GM18505 (cell line): Measurements from ENCODE around the gene TFF1.

Source experiments
- ATAC-seq: cut with Tn5 transposase; IDR thresholded peaks from one replicate; pipeline ENCODE4 v1.9.1; 2021; ENCODE audit not compliant: unreplicated experiment
- POLR2A ChIP-seq: IDR thresholded peaks from 4 replicates; pipeline ENCODE4 v1.6.1; 2011; ENCODE audit warnings: borderline replicate concordance; ENCODE audit not compliant: insufficient read depth, insufficient read length; ENCODE audit errors: extremely low read depth

Gene TFF1

DNA sequence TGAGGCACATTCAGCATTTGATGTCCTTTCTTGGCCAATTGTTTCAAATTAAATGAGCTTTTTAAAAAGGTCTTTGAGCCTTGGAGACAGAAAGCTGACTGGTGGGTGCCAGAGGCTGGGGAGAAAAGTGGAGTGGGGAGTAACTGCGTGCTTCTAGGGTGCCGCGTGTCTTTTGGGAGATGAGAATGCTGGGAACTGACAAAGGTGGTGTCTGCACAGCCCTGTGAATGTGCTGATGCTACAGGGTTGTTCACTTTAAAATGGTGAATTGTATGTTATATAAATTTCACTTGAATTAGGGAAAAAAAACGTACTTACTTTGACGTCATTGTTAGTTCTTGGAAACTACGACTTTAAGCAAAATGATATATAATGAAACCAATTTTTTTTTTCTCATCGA is 8.1 kb upstream of the TFF1 start:
- TF ChIP-seq POLR2A: no peak
- no peak for ATAC-seq

DNA sequence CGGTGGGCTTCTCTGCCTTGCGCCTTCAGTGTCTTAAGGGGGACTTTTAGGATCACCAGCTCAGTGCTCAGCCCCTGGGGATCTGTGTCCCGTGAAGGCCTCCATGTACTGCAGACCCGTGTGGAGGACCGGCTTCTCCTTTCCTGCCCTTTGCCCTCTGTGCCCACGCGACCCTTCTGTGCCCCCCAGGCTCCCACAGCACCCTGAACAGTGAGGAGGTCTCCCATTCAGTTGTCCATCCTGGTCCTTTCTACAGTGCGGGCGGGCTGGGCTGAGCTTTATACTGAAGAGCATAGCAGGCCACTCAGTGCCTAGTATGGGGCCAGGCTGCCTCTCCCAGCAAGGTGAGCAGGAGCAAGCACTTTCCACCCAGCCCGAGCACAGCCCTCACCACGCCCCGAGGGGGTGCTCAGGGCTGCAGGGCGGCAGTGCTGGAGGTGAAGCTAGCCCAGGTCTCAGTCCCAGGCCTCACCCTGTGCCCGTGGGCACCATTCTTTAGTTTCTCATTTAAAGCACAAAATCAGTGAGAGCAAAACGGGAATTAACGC is 7.6 kb upstream of the TFF1 start:
- no peak for TF ChIP-seq POLR2A
- no peak for ATAC-seq

DNA sequence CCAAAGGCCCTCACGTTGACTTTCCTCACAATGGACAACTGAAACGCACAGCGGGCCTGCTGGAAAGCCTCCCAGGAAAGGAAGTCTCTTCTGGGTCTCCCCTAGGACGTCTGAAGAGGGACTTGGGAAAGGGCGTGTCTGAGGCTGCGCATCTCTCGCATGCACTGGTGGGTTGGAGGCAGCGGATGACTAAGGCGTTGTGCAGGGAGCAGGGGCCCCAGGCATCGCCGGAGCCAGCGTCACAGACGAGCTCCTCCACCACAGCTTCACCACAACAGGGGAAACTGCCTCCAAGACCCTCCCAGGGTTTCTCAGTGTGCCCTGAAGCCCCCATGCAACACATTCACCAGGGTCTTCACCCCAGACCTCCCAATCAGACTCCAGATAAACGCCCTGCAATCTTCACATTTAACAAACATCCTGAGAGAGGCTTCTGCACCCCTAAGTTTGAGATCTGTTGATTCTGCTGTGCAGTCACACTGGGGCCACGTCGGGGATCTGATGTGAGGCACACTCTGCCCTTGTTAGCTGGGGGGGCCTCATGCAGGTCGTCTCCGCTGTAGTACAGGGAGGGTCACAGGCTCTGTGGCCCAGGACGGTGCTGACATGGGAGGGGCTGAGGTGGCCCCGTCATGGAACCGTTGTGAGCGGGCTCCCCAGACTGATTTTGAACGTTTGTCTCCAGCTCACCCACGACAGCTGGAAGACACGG is 7.0 kb upstream of the TFF1 start:
- ATAC-seq: no peak
- no peak for TF ChIP-seq POLR2A

DNA sequence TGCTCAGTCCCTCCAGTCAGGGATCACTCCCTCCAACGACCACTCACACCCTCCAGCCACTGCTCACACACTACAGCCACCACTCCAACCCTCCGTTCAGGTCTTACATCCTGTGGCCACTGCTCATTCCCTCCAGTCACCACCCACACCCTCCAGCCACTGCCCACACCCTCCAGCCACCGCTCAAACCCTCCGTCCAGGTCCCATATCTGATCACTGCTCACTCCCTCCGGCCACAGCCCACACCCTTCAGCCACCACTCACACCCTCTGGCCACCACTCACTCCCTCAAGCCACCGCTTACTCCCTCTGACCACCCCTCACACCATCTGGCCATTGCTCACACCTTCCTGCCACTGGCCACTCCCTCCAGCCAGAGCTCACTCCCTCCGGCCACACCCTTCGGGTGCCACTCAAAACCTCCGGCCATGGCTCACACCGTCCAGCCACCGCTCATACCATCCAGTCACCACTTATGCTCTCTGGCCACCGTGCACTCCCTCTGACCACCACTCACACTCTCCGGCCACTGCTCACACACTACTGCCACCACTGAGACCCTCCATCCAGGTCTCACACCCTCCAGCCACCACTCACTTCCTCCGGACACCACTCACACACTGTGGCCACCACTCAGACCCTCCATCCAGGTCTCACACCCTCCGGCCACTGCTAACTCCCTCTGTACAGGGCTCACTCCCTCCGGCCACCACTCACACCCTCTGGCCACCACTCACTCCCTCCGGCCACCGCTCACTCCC is 4.7 kb upstream of the TFF1 start:
- no peak for TF ChIP-seq POLR2A
- no peak for ATAC-seq

DNA sequence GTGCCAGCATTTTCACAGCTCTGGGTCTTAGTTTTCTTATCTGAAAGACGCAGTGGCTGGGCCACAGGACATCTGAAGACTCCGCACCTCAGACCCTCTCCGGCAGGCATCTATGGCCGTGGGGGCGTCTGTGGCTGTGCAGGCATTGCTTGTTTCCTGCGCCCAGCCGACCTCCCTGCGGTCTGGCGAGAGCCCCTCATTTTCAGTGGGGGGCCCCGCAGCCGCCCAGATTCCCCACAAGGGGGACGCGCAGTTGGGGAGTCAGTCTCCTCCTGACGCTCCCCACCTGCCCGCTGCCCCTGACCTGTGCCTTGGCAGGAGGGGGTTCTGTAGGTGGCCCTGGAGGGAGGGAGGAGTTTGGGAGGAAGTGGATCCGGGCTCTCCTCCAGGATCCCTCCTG is 3.5 kb upstream of the TFF1 start:
- no peak for TF ChIP-seq POLR2A
- no peak for ATAC-seq

DNA sequence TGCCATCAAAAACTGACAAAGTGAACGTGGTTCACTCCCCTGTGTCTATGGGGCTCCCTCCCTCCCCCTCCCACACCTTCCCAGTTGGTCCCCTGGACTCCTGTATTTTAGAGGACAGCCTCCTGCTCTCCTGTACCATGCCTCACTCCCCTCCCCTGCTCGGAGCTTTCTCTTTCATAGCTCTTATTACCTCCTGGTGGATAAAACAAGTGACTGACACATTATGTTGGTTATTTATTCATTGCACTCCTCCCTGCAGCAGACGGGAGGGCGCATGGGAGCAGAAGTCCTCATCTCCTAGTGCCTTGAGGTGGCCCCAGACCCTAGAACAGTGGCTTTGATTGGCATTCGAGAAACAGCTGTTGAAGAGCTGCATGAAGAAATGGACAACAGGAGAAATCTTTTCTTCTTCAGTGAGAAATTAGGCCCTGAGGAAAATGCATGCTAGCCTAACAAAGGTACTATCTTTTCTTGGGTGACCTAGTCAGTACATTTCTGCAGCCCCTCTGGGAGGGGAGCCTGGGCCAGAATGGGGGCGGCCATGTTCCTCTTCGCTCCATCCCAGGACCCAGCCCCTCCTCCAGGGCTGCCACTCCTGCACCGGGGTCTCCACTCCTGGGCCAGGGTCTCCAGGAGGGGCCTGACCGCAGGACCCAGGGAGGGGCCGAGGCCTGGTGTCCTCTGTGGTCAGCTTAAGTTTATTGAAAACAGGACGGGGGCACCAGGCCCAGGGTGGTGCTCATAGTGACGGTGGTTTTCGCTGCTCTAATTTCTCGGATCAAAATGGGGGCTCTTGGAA is 1.2 kb upstream of the TFF1 start:
- no peak for ATAC-seq
- TF ChIP-seq POLR2A: no peak

DNA sequence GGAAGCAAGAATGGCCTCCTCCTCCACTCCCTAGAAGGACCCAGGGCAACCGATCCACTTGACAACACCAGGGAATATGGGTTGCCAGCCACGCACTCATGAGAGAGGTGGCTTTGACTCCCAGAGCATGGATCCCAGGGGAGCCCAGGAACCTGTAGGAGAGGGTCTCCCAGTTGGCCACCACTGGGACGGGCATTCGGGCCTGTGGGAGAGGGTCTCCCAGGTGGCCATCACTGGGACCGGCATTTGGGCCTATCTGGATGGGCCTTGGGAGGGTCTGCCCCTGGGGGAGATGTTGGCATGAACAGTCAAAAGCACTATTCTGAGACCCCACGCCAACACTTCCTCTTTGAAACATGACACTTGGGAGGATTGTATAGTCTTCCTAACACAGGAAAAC is 565 bp downstream of the TFF1 start:
- ATAC-seq: no peak
- no peak for TF ChIP-seq POLR2A

DNA sequence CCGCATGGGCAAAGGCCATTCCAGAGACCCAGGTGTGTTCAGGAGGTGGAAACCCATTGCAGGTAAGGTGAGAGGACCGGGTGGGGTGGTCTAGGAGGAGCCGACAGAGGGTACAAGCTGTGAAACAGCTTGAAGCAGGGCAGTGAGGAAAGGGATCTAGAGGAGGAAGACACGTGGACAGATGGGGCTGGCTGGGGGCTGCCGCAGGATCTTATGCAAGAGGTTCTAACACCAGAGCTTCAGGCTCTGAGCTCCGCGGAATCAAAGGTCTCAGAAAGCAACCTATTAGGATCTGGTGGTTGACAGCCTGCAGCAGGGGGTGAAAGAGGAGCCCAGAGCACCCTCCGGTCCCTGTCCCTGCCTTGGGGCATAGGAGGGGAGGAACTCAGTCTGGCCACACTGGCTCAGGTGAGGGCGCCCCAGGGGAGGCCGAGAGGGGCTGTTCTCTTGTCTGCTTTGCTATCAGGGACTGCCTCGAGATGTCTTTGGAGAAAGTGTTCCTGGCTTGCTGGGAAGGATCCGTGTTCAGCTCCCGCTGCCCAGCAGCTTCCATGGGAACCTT is 1.9 kb downstream of the TFF1 start:
- no peak for ATAC-seq
- TF ChIP-seq POLR2A: no peak

DNA sequence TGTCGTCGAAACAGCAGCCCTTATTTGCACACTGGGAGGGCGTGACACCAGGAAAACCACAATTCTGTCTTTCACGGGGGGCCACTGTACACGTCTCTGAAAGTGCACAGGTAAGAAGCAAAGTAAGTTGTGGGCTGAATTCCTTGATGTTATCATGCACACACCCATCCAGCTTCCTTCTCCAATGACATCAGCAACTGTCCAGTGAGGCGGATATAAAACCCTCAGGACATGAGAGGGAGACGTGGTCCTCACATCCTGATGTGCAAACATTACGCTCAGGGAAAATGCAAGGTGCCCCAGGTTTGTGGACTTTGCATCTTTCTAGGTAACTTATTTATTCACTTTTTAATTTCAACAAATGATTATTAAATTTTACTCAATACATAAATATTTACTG is 3.0 kb downstream of the TFF1 start:
- no peak for TF ChIP-seq POLR2A
- no peak for ATAC-seq

DNA sequence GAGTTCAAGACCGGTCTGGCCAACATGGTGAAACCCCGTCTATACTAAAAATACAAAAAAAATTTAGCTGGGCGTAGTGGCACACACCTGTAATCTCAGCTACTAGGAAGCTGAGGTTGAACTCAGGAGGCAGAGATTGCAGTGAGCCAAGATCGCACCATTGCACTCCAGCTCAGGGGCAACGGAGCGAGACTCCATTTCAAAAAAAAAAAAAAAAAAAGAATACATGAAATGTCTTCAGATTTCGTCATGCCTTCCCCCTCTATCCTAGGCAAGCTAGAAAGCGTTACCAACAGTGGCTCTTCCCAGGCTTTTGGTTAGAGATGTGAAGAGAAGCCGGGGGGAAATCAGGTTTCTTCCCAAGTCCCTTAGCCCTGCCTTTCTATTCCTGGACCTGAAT is 3.6 kb downstream of the TFF1 start:
- TF ChIP-seq POLR2A: no peak

DNA sequence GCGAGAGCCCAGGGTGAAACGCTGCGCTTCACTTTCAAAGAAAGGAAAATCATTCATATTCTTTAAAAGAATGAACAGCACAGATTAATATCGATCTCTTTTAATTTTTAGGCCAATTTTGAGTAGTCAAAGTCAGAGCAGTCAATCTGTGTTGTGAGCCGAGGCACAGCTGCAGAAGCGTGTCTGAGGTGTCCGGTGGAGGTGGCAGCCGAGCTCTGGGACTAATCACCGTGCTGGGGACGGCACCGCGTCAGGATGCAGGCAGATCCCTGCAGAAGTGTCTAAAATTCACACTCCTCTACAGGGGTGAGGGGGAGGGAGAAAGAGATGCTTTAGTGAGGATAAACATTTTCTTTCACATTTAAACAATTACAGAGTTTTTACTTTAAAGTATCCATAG is 4.1 kb downstream of the TFF1 start:
- ATAC-seq: no peak
- TF ChIP-seq POLR2A: no peak

More for the DNA sequence above, 3.6 kb downstream of the TFF1 start:
- no peak for ATAC-seq

DNA sequence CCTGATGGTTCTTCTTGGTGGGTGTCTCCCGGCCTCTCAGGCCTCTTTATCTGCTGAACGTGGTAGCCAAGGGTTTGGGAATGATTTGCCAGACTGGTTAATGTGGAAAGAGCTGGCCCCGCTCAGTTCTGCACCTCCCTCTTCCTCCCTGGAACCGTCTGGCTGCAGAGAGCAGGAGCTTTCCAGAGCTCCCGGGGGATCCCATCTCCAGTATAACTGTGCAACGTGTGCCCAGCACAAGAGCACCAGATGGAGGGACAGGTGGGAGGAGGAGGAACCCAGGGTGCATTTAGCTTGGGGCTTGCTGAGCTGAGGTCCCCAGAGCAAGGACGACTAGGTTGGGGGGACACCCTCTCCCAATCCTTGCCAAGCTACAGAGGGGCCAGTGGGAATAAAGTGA is 5.0 kb downstream of the TFF1 start:
- no peak for ATAC-seq
- no peak for TF ChIP-seq POLR2A

DNA sequence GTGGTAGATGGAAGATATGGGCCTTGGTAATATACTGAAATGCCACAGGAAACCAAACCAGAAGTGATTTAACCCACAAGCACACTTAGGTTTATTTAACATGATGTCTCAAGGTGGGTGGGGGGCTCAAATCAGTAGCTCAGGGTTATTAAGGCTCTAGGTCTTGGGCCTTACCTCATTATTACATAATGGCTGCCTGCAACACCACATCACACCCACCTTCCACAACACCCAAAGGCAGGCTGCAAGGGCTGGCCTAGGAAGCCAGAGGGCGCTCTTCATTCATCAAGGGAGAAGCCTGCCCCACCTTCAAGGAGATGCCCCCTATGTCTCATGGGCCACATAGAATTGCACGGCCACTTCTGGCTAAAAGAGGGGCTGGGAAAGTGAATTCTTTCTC is 6.0 kb downstream of the TFF1 start:
- no peak for ATAC-seq
- TF ChIP-seq POLR2A: no peak
